Stimulated activated CD8-positive, alpha-beta memory T cell treated with anti-CD3 and anti-CD28 coated beads, Interleukin-7, amount 100 ng/mL, for 4 hours (primary cell): ENCODE measurements around the gene KRTAP11-1.

ENCODE experiments used
- DNase-seq, 2 donors: peaks; one replicate each; pipeline ENCODE4 v3.0.0-alpha.2; 2020; ENCODE audit warnings: low read depth in 2 of 2

Gene KRTAP11-1, protein sequence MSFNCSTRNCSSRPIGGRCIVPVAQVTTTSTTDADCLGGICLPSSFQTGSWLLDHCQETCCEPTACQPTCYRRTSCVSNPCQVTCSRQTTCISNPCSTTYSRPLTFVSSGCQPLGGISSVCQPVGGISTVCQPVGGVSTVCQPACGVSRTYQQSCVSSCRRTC

DNA sequence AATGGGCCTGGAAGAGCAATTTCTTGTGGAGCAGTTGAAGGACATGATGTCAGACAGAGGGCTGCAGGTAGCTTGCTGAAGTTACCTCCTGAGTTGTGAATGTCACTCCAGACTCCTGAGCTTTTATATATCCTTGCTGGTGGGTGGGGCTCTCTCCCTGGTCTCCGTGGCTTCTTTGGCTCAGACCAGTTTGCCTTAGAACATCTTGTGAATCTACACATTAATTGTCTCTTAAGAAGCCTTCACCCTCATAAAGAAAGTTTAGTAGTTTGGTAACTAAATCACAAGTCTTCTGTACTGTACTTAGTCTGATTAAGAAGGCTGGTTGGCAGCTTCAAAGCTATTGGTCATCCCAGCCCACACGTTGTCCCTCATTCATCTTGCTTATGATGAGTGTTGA, at the start of gene KRTAP11-1:
KRTAP11-1 (minus strand) TSS at position 101 of the 400 bp plus-strand sequence; CDS start at position 45, 56 bp downstream.
- DNase-seq, result no peak

DNA sequence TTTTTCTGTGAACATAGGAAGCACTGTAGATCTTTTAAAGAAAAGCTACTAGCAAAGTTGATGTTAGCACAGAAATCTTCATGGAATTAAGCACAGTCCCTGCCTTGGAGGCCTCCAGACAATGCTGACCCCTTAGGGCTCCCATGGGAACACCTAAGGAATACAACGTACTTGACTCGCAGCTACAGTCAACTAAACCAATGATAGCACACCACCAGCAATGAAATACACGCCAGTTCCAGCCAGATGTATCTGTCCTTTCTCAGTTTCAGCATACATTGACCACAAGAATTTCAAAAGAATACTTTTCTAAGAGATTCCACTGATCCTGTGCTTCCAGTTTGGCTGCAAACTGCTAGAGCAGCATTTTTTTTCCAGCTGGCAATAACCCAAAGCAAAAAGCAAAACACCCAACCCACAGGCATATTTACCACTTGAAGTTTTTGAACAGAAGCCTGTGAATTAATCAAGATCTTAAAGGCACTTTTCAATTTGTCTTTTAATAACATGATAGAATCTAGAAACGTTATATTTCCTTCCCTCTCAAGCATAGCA, 42.8 kb upstream of the KRTAP11-1 start:
- no peak for DNase-seq

DNA sequence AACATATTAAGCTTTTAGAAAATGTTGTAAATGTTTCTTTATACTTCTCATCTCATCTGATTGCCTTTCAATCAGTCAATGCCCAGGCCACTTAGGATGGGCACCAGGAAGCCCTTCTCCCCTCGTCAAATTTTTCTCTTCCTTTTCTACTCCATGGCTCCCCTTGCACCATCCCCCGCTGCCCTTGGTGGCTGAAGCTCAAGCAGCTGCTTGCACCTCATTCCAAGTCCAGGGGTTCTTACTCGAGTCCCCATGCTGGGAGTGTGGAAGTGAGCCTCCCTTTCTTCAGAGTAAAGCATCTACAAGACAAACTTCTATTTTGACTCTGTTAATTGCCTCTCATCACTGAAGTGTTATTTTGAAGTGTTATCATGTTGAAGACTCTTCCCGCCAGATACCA, 39.7 kb upstream of the KRTAP11-1 start:
- no peak for DNase-seq

DNA sequence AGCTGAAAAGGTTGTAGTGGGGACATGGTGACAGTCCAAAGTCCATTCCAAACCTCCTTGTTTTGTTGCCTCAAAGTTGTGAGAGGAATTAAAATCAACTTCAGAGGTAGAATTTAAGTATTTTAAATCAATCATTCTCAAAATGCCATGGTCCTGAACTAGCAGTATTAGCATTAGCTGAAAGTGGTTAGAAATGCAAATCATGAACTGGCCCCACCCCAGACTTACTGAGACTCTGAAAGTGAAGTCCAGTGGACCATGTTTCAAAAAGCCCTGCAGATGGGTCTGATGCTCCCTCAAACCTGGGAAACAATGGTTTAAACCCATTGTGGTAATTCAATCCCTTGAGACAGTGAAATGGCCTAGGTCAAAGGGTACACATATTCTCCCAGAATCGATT, 36.2 kb upstream of the KRTAP11-1 start:
- DNase-seq, result no peak

DNA sequence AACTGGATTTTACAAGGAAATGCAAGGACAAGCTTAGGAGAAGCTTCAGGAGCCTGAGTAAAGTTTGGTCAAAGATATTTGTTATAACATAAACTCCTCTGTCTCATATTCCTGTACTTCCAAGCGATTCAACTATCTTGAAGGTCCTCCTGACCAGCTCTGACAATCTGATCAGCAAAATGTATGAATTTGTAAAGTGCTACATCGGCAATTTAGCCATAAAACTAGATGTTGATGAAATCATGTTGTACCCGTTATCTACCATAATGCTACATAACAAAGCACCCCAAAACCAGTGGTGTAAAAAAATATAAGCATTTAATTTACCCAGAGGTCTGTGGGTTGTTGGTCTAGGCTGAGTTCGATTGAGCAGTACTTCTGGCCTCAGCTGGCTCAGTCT, 19.5 kb upstream of the KRTAP11-1 start:
- no peak for DNase-seq

DNA sequence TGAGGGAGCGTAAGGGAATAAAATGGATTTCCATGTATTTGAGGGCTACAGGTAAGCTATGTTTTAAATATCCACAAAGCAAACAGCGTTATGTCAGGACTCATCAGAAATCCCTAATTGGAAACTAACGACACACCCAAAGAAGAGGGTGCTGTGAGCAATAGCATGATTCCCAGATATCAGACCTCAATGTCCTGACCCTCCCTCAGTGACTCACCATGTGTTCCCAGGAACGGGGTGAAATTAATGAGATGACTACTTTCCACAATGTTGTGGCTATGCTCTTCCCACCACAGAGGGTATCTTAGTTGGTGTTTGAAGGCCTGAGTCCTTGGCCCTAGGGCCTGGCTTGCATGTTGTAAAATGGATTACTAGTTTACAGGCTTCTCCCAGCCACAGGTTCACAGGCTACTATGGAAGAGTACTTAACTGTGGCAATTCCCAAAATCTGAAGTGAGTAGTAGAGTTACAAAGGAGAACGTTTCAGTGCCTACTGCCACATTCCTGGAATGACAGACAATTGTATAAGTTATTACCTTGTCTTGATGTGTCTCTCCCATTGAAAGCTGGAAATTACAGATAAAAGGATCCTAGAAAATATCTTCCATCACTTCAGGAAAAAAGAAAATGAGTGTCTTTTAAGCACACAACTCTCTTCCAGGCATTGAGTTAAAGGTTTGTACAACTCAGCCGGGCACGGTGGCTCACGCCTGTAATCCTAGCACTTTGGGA, 1.7 kb upstream of the KRTAP11-1 start:
- DNase-seq, result no peak

DNA sequence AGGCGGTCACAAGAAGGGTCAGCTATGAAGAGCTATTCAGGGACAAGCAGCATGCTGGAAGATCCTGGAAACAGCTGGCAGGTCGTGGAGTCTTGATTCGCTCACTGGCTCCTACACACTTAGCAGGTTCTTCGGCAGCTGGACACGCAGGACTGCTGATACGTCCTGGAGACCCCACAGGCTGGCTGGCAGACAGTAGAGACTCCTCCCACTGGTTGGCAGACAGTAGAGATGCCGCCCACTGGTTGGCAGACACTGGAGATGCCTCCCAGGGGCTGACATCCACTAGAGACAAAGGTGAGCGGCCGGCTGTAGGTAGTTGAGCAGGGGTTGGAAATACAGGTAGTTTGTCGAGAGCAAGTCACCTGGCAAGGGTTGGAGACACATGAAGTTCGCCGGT, 466 bp downstream of the KRTAP11-1 start:
- DNase-seq, result no peak

DNA sequence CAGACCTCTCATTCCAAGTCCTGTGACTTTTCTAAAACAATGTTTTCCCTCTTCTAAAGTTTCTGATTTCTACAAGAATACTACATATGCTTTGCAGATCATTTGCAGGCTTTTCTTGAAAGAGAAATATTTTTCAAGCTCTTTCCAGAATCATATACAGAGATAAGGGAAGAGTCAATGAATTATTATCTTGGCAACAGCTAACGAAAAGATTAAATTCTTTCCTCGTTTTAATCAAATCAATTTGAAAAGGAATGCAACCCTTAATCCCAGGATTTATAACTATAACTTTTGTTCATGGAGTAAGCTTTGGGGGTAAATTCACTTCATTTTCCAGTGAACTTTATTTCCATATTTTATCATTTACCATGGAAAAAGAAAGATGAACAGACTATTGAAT, 6.9 kb downstream of the KRTAP11-1 start:
- DNase-seq, result no peak

DNA sequence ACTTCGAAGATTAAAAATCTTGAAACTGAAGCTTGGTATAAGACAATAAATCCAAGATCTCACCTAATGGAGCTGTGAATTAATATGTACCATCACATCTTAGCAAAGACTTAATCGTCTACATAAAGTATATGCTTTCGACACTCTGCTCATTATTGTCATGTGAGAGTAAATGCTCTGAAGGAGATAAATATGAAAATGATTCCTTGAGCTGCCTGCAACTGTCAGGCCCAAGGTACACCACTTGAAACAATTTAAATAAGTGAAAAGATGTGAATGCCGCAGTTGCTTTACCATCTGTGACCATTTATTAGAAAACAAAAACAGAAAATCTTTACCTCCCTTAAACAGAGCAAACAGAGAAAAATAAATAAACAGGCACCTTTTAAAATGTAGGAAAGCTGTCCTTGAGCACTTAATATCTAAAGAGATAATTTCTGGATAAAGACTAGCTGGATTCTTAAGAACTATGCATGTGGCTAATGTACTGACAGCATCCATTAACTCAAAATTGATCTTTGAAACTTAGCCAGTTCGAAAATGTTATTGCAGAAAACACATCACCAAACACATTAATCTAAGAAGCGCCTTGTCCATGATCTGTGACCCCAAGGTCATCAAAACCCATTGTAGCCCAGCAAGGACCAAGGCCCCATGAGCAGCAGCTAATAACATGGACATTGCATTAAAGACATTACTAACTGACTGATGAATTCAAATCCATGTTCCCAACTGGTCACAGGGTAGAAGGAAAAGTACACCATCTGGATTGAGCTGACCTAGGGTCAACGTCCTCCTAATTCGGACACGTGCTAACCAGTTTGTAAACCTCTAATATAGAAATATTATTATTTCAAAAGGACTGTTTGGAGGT, 33.5 kb downstream of the KRTAP11-1 start:
- no peak for DNase-seq

DNA sequence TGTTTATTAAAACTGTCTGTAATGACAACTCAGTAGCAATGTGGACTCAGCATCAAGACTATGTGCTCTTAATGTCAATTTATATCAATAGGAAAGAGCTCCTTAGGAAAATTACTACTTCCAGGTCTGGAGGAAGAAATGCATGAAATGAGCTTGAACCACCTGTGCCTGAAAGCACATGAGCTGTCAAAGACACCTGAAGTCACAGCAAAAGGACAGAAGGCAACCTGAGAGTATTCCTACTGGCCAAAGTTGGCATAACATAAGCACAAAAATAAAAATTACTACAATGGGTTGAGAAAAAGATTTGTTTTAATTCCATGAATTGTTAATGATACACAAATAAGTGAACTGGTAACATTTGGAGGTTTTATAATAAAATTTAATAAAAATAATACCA, 38.4 kb downstream of the KRTAP11-1 start:
- no peak for DNase-seq

DNA sequence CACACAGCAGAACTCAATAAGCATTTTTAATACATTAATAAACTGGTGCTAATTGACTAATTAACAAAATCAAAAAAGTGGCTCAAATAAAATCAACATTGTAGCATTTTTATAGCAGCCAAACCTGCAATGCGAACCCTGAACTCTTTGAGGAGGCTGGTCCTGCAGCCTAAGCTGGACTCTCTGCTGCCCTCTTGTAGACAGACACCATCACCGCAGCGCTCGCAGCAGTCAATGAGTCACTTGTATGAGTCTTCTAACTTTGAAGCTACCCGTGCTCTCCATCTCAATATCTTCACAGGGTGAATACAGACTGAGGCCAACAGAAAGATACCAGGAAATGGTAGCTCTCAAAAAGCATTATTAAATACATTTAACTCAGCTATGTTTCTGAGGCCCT, 42.1 kb downstream of the KRTAP11-1 start:
- peak; percentile 1 to 8 for DNase-seq

DNA sequence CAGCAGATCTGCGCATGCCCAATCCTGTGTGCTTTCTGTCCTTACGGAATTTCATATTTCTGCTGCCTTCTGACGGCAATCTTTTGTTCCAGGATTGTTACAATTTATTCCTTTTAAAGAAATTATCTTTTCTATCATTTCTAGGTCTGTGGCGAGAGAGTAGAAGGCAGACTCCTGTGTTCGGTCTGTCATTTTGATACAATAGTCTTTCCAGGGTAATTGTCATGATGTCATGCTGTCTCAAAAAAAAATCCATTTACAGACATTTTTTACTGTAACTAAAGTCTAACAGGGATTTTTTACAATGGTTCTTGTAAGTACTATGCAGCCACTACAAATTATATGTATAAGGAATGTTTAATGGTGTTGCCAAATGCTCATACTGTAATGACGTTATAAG, 42.8 kb downstream of the KRTAP11-1 start:
- no peak for DNase-seq

DNA sequence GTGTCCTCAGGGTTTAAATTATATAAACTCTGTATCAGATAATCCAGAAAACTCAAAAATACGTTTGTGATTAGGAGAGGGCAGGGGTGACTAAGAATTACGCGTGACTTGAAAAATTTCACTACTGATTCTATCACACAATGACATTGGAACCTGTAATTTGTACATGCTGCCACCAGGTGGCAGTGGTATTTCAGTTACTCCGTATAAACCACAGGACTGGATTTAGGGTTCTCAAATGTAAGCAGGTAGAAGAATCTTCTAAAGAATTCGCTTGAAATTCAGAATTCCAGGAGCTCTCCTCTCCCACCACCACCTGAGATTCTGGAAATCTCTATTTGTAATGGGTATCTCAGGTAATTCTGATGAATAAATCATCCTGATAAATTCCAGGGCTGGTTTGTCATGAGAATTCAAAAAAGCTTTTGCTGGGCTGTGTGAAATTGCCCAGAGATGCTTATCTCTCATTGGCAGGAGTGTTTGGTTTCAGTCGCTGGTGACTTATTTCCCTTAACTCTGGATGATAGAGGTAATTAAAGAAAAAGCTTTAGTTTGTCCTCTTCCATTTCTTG, 50.1 kb downstream of the KRTAP11-1 start:
- no peak for DNase-seq
